Inflammatory macrophage treated with lipopolysaccharide for 4 hours (primary cell): Measurements from ENCODE around the gene CCNYL1.

Experiments used
- DNase-seq: peaks from one replicate; pipeline ENCODE4 v3.0.0-alpha.2; 2020

CCNYL1 gene

GRCh38 chr2:207768168-207768865 lies 56.9 kb downstream of the CCNYL1 start:
- DNase-seq, result peak; percentile 50

- DNase-seq, result no peak
These were observed 57.6 kb downstream of the CCNYL1 start for GRCh38 chr2:207768866-207769596.

GRCh38 chr2:207770602-207771404 lies 59.4 kb downstream of the CCNYL1 start:
- peak; percentile 10 for DNase-seq

- no peak for DNase-seq
These were observed 60.0 kb downstream of the CCNYL1 start for GRCh38 chr2:207771421-207771820.

GRCh38 chr2:207772081-207772843 lies 60.8 kb downstream of the CCNYL1 start:
- peak; percentile 24 for DNase-seq

- no peak for DNase-seq
These were observed 61.4 kb downstream of the CCNYL1 start for GRCh38 chr2:207772844-207773205.

GRCh38 chr2:207775473-207775872 lies 64.0 kb downstream of the CCNYL1 start:
- DNase-seq, result no peak

- DNase-seq, result no peak
These were observed 65.7 kb downstream of the CCNYL1 start for GRCh38 chr2:207777124-207777523.

- no peak for DNase-seq
These were observed 67.0 kb downstream of the CCNYL1 start for GRCh38 chr2:207778298-207778882.

GRCh38 chr2:207779523-207779922 lies 68.1 kb downstream of the CCNYL1 start:
- no peak for DNase-seq

GRCh38 chr2:207782238-207783030 lies 71.0 kb downstream of the CCNYL1 start:
- DNase-seq, result no peak

GRCh38 chr2:207783514-207783913 lies 72.1 kb downstream of the CCNYL1 start:
- DNase-seq, result no peak

GRCh38 chr2:207784898-207785297 lies 73.5 kb downstream of the CCNYL1 start:
- DNase-seq, result no peak

- peak; percentile 27 for DNase-seq
These were observed 75.6 kb downstream of the CCNYL1 start for GRCh38 chr2:207787017-207787416.

- DNase-seq, result no peak
These were observed 76.4 kb downstream of the CCNYL1 start for GRCh38 chr2:207787800-207788199.

- DNase-seq, result no peak
These were observed 79.5 kb downstream of the CCNYL1 start for GRCh38 chr2:207790898-207791297.

- no peak for DNase-seq
These were observed 80.3 kb downstream of the CCNYL1 start for GRCh38 chr2:207791579-207792243.

- DNase-seq, result peak; percentile 59
These were observed 80.9 kb downstream of the CCNYL1 start for GRCh38 chr2:207792244-207792785.

- no peak for DNase-seq
These were observed 85.3 kb downstream of the CCNYL1 start for GRCh38 chr2:207796585-207797350.

- DNase-seq, result no peak
These were observed 89.8 kb downstream of the CCNYL1 start for GRCh38 chr2:207801259-207801658.
